IMR-90 (cell line): ENCODE results near the gene FERMT3. TPM values are rescaled to one million over a fixed set of nuclear protein-coding genes. Genes with fewer than 3 reads are reported as not detected.

Experiments used
- ATAC-seq: fragments of 200-7000 bp; cut with Tn5 transposase; 2 replicates; pipeline ENCODE4 v1.9.1; 2020; ENCODE audit warnings: low read depth, mild to moderate bottlenecking, moderate library complexity
- BruUV-seq: library from RNA; stranded (reverse); fragments of 400-500 nt; replicated peaks from 2 replicates; lab custom pipeline; 2021; lab: Mats Ljungman, UMichigan
- CTCF ChIA-PET: fragments of 300-600 bp; formaldehyde crosslinking; extraction: SDS; loops from one replicate; lab custom pipeline; 2021; ENCODE audit warnings: antibody characterized with exemption; lab: Yijun Ruan, JAX
- POLR2A ChIA-PET: fragments of 300-600 bp; sonication (Branson Sonifier 250); formaldehyde crosslinking; loops from one replicate; lab custom pipeline; 2022; ENCODE audit warnings: antibody characterized with exemption; ENCODE audit not compliant: unreplicated experiment; lab: Charles Lee
- DNase-seq: peaks from one replicate; pipeline ENCODE4 v3.0.0; 2013
- H2AFZ ChIP-seq: replicated peaks from 2 replicates; pipeline ENCODE3; 2013; ENCODE audit warnings: low read length, mild to moderate bottlenecking; ENCODE audit not compliant: poor library complexity
- H2AK5ac ChIP-seq: 2 replicates; pipeline ENCODE4 v1.6.1; 2013; ENCODE audit warnings: low read depth, low read length, inconsistent platforms
- H2AK9ac ChIP-seq: replicated peaks from 2 replicates; pipeline ENCODE3; 2013; ENCODE audit warnings: mild to moderate bottlenecking, low read depth, low read length, moderate library complexity; ENCODE audit not compliant: poor library complexity
- H2BK120ac ChIP-seq: 2 replicates; pipeline ENCODE4 v1.6.1; 2013; ENCODE audit warnings: low read depth, low read length, inconsistent platforms
- H2BK15ac ChIP-seq: 3 replicates; pipeline ENCODE4 v1.6.1; 2013; ENCODE audit warnings: low read depth, low read length, inconsistent platforms
- H2BK20ac ChIP-seq: 2 replicates; pipeline ENCODE4 v1.6.1; 2013; ENCODE audit warnings: low read depth, mild to moderate bottlenecking, inconsistent platforms, low read length, moderate library complexity
- H2BK5ac ChIP-seq: 2 replicates; pipeline ENCODE4 v1.6.1; 2013; ENCODE audit warnings: mild to moderate bottlenecking, low read depth, low read length, inconsistent platforms; ENCODE audit not compliant: poor library complexity, severe bottlenecking
- H3K14ac ChIP-seq: replicated peaks from 2 replicates; pipeline ENCODE4 v1.6.1; 2013; ENCODE audit warnings: low read depth, low read length, inconsistent platforms
- H3K18ac ChIP-seq: 2 replicates; pipeline ENCODE4 v1.6.1; 2013; ENCODE audit warnings: low read depth, low read length, control low read depth
- H3K23ac ChIP-seq: 2 replicates; pipeline ENCODE4 v1.6.1; 2013; ENCODE audit warnings: low read depth, low read length, inconsistent platforms
- H3K27ac ChIP-seq: 2 replicates; pipeline ENCODE4 v1.5.1; 2013; ENCODE audit warnings: mild to moderate bottlenecking, control low read depth, low read length; ENCODE audit not compliant: insufficient read depth
- H3K27me3 ChIP-seq: 2 replicates; pipeline ENCODE4 v1.6.1; 2013; ENCODE audit warnings: low read length; ENCODE audit not compliant: control insufficient read depth, insufficient read depth
- H3K36me3 ChIP-seq: 2 replicates; pipeline ENCODE4 v1.6.1; 2013; ENCODE audit warnings: low read length, mixed read lengths; ENCODE audit not compliant: control insufficient read depth, insufficient read depth
- H3K4ac ChIP-seq: 2 replicates; pipeline ENCODE4 v1.6.1; 2013; ENCODE audit warnings: low read depth, low read length, inconsistent platforms
- H3K4me1 ChIP-seq: 2 replicates; pipeline ENCODE4 v1.6.1; 2013; ENCODE audit warnings: low read length, mixed read lengths; ENCODE audit not compliant: control insufficient read depth, insufficient read depth
- H3K4me2 ChIP-seq: 2 replicates; pipeline ENCODE4 v1.6.1; 2013; ENCODE audit warnings: low read depth, mild to moderate bottlenecking, control low read depth, low read length, moderate library complexity
- H3K4me3 ChIP-seq: 2 replicates; pipeline ENCODE4 v1.5.1; 2013; ENCODE audit warnings: low read depth, mild to moderate bottlenecking, control low read depth, low read length, moderate library complexity; ENCODE audit not compliant: insufficient read depth
- H3K56ac ChIP-seq: 2 replicates; pipeline ENCODE4 v1.6.1; 2013; ENCODE audit warnings: low read length, inconsistent platforms; ENCODE audit not compliant: insufficient read depth; ENCODE audit errors: extremely low read depth
- H3K79me1 ChIP-seq, 2 experiments: 2 replicates each; pipeline ENCODE4 v1.6.1; 2013; ENCODE audit warnings: low read length in 2 of 2, inconsistent platforms in 1 of 2, low read depth in 1 of 2
- H3K9ac ChIP-seq: 2 replicates; pipeline ENCODE4 v1.6.1; 2013; ENCODE audit warnings: low read depth, low read length, control low read depth
- H3K9me1 ChIP-seq: 2 replicates; pipeline ENCODE4 v1.6.1; 2013; ENCODE audit warnings: low read length, inconsistent platforms; ENCODE audit not compliant: insufficient read depth
- H3K9me3 ChIP-seq: 2 replicates; pipeline ENCODE4 v1.6.1; 2013; ENCODE audit warnings: low read length; ENCODE audit not compliant: control insufficient read depth, insufficient read depth
- H4K20me1 ChIP-seq: 2 replicates; pipeline ENCODE4 v1.6.1; 2013; ENCODE audit warnings: low read length, inconsistent platforms; ENCODE audit not compliant: insufficient read depth
- H4K5ac ChIP-seq: 2 replicates; pipeline ENCODE4 v1.6.1; 2013; ENCODE audit warnings: mild to moderate bottlenecking, low read depth, low read length, control low read depth
- H4K8ac ChIP-seq, 2 experiments: 2 replicates each; pipeline ENCODE4 v1.6.1; 2013; ENCODE audit warnings: low read depth in 2 of 2, low read length in 2 of 2, control low read depth in 1 of 2, inconsistent platforms in 1 of 2
- H4K91ac ChIP-seq: 2 replicates; pipeline ENCODE4 v1.6.1; 2013; ENCODE audit warnings: low read depth, low read length, inconsistent platforms; ENCODE audit not compliant: insufficient read depth
- BHLHE40 ChIP-seq: fragments of 150-350 bp; IDR thresholded peaks from 2 replicates; pipeline ENCODE4 v1.6.1; 2016; ENCODE audit warnings: mild to moderate bottlenecking, low read depth, low read length
- CEBPB ChIP-seq: IDR thresholded peaks from 2 replicates; pipeline ENCODE4 v1.6.1; 2012; ENCODE audit warnings: low read depth, low read length, improper control_type of control experiment
- CHD1 ChIP-seq: IDR thresholded peaks from 2 replicates; pipeline ENCODE4 v1.6.1; 2012; ENCODE audit warnings: low read depth, low read length, improper control_type of control experiment
- CTCF ChIP-seq: conservative IDR thresholded peaks from 2 replicates; pipeline ENCODE4 v1.5.1; 2012; ENCODE audit warnings: mild to moderate bottlenecking, low read depth, low read length, improper control_type of control experiment
- ELK1 ChIP-seq: fragments of 150-350 bp; IDR thresholded peaks from 2 replicates; pipeline ENCODE4 v1.6.1; 2016; ENCODE audit warnings: low read depth, mild to moderate bottlenecking, low read length, moderate library complexity, borderline replicate concordance
- FOS ChIP-seq: fragments of 150-350 bp; IDR thresholded peaks from 2 replicates; pipeline ENCODE4 v1.6.1; 2016; ENCODE audit warnings: low read depth, low read length
- MAFK ChIP-seq: IDR thresholded peaks from 2 replicates; pipeline ENCODE4 v1.6.1; 2012; ENCODE audit warnings: low read depth, low read length, improper control_type of control experiment
- MAZ ChIP-seq: IDR thresholded peaks from 2 replicates; pipeline ENCODE4 v1.6.1; 2012; ENCODE audit warnings: low read depth, mild to moderate bottlenecking, low read length, improper control_type of control experiment, moderate library complexity, borderline replicate concordance
- MXI1 ChIP-seq: IDR thresholded peaks from 2 replicates; pipeline ENCODE4 v1.6.1; 2012; ENCODE audit warnings: low read depth, mild to moderate bottlenecking, low read length, moderate library complexity, borderline replicate concordance
- NFE2L2 ChIP-seq: fragments of 150-350 bp; IDR thresholded peaks from 2 replicates; pipeline ENCODE4 v1.6.1; 2016; ENCODE audit warnings: low read depth, mild to moderate bottlenecking, low read length
- POLR2A ChIP-seq: IDR thresholded peaks from 2 replicates; pipeline ENCODE4 v1.6.1; 2012; ENCODE audit warnings: mild to moderate bottlenecking, low read depth, low read length
- RAD21 ChIP-seq: IDR thresholded peaks from 2 replicates; pipeline ENCODE4 v1.6.1; 2012; ENCODE audit warnings: low read length, improper control_type of control experiment
- RCOR1 ChIP-seq: IDR thresholded peaks from 2 replicates; pipeline ENCODE4 v1.6.1; 2012; ENCODE audit warnings: mild to moderate bottlenecking, low read length, improper control_type of control experiment; ENCODE audit not compliant: insufficient replicate concordance
- RFX5 ChIP-seq: IDR thresholded peaks from 2 replicates; pipeline ENCODE4 v1.8.0; 2012; ENCODE audit warnings: low read depth, mild to moderate bottlenecking, low read length, moderate library complexity
- SMC3 ChIP-seq: fragments of 150-350 bp; IDR thresholded peaks from 2 replicates; pipeline ENCODE4 v1.6.1; 2016; ENCODE audit warnings: low read depth, mild to moderate bottlenecking, antibody characterized with exemption, low read length, moderate library complexity
- USF2 ChIP-seq: fragments of 150-350 bp; IDR thresholded peaks from 2 replicates; pipeline ENCODE4 v1.6.1; 2017; ENCODE audit warnings: mild to moderate bottlenecking, antibody characterized with exemption, low read length, low read depth
- WGBS, 2 experiments: methylation state at CpG; one replicate each; pipeline versions ENCODE4 v1.1.5 to v1.1.7; 2013; ENCODE audit warnings: missing lambda C conversion rate in 2 of 2; ENCODE audit not compliant: insufficient read length in 1 of 2; ENCODE audit errors: extremely low coverage in 2 of 2; 5-methylcytosine and 5-hydroxymethylcytosine counted together
- dilution Hi-C: fragments of 300-500 bp; cut with HindIII; formaldehyde crosslinking; loops from one replicate; pipeline ENCODE4 v1.14.3; 2018; ENCODE audit warnings: low sequenced_read_pairs; ENCODE audit not compliant: unreplicated experiment
- in situ Hi-C: fragments of 300-500 bp; cut with MboI; formaldehyde crosslinking; loops from 3 replicates; pipeline ENCODE4 v1.14.3; 2019; ENCODE audit warnings: low sequenced_read_pairs, inconsistent platforms, mixed read lengths
- intact Hi-C: fragments of 100-400 bp; cut with micrococcal nuclease; formaldehyde crosslinking; loops from 2 replicates; pipeline ENCODE4 v1.10.0; 2022
- polyA plus RNA-seq, 3 experiments: library from polyadenylated mRNA; depleted of rRNA; stranded (reverse); fragments of >200 nt; gene quantifications; 2 replicates each; pipeline ENCODE4 v1.2.3, GENCODE V29; 2012; ENCODE audit warnings: low replicate concordance in 1 of 3
- total RNA-seq: library from RNA; depleted of rRNA; stranded (reverse); fragments of >200 nt; gene quantifications from 2 replicates; pipeline ENCODE4 v1.2.3, GENCODE V29; 2012

Gene FERMT3
- total and polyA plus RNA-seq, 2 of the 4 experiments (the other 2 are of a cell fraction) = 0.36 to 2.3 TPM

- WGBS, 2 experiments = 92% methylated on average over 2 of the region's 9 CpGs; no CpG with 5 or more reads in 1 of the 2 experiments
- CTCF ChIA-PET = no interaction called here
These were observed 31.6 kb downstream of the FERMT3 start for GRCh38 chr11:64238076-64238475.

More at GRCh38 chr11:64238076-64238475, 31.6 kb downstream of the FERMT3 start:
- Histone ChIP-seq H2BK5ac (no peak overlapping the region), H4K20me1 (peaks cover 4% of the 10 kb centered on the region; the same call in 1 of the 2 replicates), H4K91ac (no peak overlapping the region), H3K79me1 (peaks cover 30 to 47% of the 10 kb centered on the region in 2 experiments; a peak in 3 of 4 replicates), H3K4ac (no peak overlapping the region), H2AK9ac (no peak overlapping the region), H3K9me3 (no peaks in the 10 kb centered on the region), H3K9me1 (peaks cover 14% of the 10 kb centered on the region), H3K9ac (no peak overlapping the region), H3K4me2 (no peak overlapping the region), H3K23ac (no peak overlapping the region), H2BK20ac (no peak overlapping the region), H3K27ac (no peak overlapping the region), H3K14ac (no peak overlapping the region), H2BK120ac (no peak overlapping the region), H3K56ac (no peak overlapping the region), H3K36me3 (peaks cover 20% of the 10 kb centered on the region), H2AFZ (no peak overlapping the region), H4K5ac (no peak overlapping the region), H3K18ac (no peak overlapping the region), H3K4me1 (peaks cover 17% of the 10 kb centered on the region), H2BK15ac (no peak overlapping the region), H3K4me3 (no peak overlapping the region), H2AK5ac (no peak overlapping the region), H3K27me3 (no peaks in the 10 kb centered on the region), H4K8ac (no peak overlapping the region)
- BruUV-seq = no TSS peak
- POLR2A ChIA-PET = no interaction called here
- dilution Hi-C loops = no loop called here
- ATAC-seq (no peak), DNase-seq (no peak)
- TF ChIP-seq POLR2A = no peak
- no peak for TF ChIP-seq RAD21
- no peak for TF ChIP-seq MAFK
- TF ChIP-seq NFE2L2 = no peak
- TF ChIP-seq CHD1 = no peak
- no peak for TF ChIP-seq MXI1
- no peak for TF ChIP-seq BHLHE40
- no peak for TF ChIP-seq FOS
- TF ChIP-seq USF2 = no peak
- no peak for TF ChIP-seq CEBPB
- TF ChIP-seq ELK1 = no peak
- TF ChIP-seq SMC3 = no peak
- TF ChIP-seq CTCF = no peak
- TF ChIP-seq RFX5 = no peak
- no peak for TF ChIP-seq RCOR1
- TF ChIP-seq MAZ = no peak
- intact Hi-C loops = no loop called here
- in situ Hi-C loops = no loop called here
